HepG2 (cell line): Measurements from ENCODE around the gene GPATCH3. TPM values are rescaled to one million over a fixed set of nuclear protein-coding genes. Genes with fewer than 3 reads are reported as not detected.
A peak's percentile ranks its signal among the peaks of the same experiment; 100 is the strongest.

ENCODE experiments used
- ELF1 ChIP-seq: sonication (generic); formaldehyde crosslinking; IDR thresholded peaks from 2 replicates; pipeline ENCODE4 v1.4.0; 2020; ENCODE audit warnings: missing genetic modification reagents
- KAT2B ChIP-seq: fragments of 150-350 bp; IDR thresholded peaks from 2 replicates; pipeline ENCODE4 v1.6.1; 2014; ENCODE audit warnings: low read depth, low read length, borderline replicate concordance
- MTF1 ChIP-seq: sonication (generic); formaldehyde crosslinking; IDR thresholded peaks from 2 replicates; pipeline ENCODE4 v1.5.0; 2020; ENCODE audit warnings: missing genetic modification reagents
- POGZ ChIP-seq: sonication (generic); formaldehyde crosslinking; IDR thresholded peaks from 2 replicates; pipeline ENCODE4 v1.4.0; 2020; ENCODE audit warnings: mild to moderate bottlenecking, missing genetic modification reagents
- PRMT3 ChIP-seq: sonication (generic); formaldehyde crosslinking; IDR thresholded peaks from 2 replicates; pipeline ENCODE4 v1.8.1; 2022; ENCODE audit warnings: low read depth, mild to moderate bottlenecking, moderate library complexity, missing genetic modification reagents, borderline replicate concordance
- TOE1 ChIP-seq: sonication (generic); formaldehyde crosslinking; IDR thresholded peaks from 2 replicates; pipeline ENCODE4 v1.4.0; 2020; ENCODE audit warnings: mild to moderate bottlenecking, missing genetic modification reagents
- U2AF2 ChIP-seq: fragments of 200-400 bp; formaldehyde crosslinking; IDR thresholded peaks from 2 replicates; pipeline ENCODE4 v1.6.1; 2017; ENCODE audit warnings: low read depth, mild to moderate bottlenecking, low read length
- ZFP1 ChIP-seq: IDR thresholded peaks from 2 replicates; pipeline ENCODE4 v1.6.1; 2016
- ZFX ChIP-seq: sonication (generic); formaldehyde crosslinking; IDR thresholded peaks from 2 replicates; pipeline ENCODE4 v1.4.0; 2020; ENCODE audit warnings: mild to moderate bottlenecking, low read depth, missing genetic modification reagents, moderate library complexity
- ZNF777 ChIP-seq: sonication (generic); formaldehyde crosslinking; IDR thresholded peaks from 2 replicates; pipeline ENCODE4 v1.4.0; 2020; ENCODE audit warnings: missing genetic modification reagents
- polyA plus RNA-seq, 8 experiments: library from polyadenylated mRNA; depleted of rRNA in 3 of 8; stranded (reverse) in 7 of 8; unstranded in 1 of 8; fragments of >200 nt; fragmentation: Illumina TruSeq in 4 of 8; extraction: Trizol in 4 of 8; gene quantifications; 2 replicates each; pipeline versions ENCODE4 v1.2.1 to v1.2.3, GENCODE V29; 2011 to 2016; ENCODE audit warnings: low read depth in 4 of 8, missing spikeins in 1 of 8, mixed read lengths in 1 of 8; ENCODE audit not compliant: insufficient read depth in 1 of 8
- total RNA-seq, 5 experiments: library from RNA; depleted of rRNA; stranded (reverse); fragments of >200 nt; fragmentation: Illumina TruSeq; extraction: Trizol; gene quantifications; 2 replicates each; pipeline ENCODE4 v1.2.3, GENCODE V29; 2016; ENCODE audit warnings: low read depth in 1 of 5
- TF ChIP-seq, protein P1 (sequence below): sonication (generic); formaldehyde crosslinking; IDR thresholded peaks from 2 replicates; pipeline ENCODE4 v1.4.0; 2020; ENCODE audit warnings: missing genetic modification reagents, borderline replicate concordance
- TF ChIP-seq, protein P2 (sequence below): sonication (generic); formaldehyde crosslinking; IDR thresholded peaks from 2 replicates; pipeline ENCODE4 v1.4.0; 2020; ENCODE audit warnings: missing genetic modification reagents
- TF ChIP-seq, protein P3 (sequence below): sonication (generic); formaldehyde crosslinking; IDR thresholded peaks from 2 replicates; pipeline ENCODE4 v1.5.0; 2020; ENCODE audit warnings: mild to moderate bottlenecking, missing genetic modification reagents
- TF ChIP-seq, protein P4 (sequence below): IDR thresholded peaks from 2 replicates; pipeline ENCODE4 v1.6.1; 2018; ENCODE audit warnings: missing genetic modification reagents
- TF ChIP-seq, protein P5 (sequence below): sonication (generic); formaldehyde crosslinking; IDR thresholded peaks from 2 replicates; pipeline ENCODE4 v1.5.0; 2020; ENCODE audit warnings: mild to moderate bottlenecking, missing genetic modification reagents

The GPATCH3 gene
- total and polyA plus RNA-seq, 2 of the 13 experiments (the other 11 are each of a cell fraction or from before 2014, with no cell fraction given): 8.3 to 11.0 TPM

DNA sequence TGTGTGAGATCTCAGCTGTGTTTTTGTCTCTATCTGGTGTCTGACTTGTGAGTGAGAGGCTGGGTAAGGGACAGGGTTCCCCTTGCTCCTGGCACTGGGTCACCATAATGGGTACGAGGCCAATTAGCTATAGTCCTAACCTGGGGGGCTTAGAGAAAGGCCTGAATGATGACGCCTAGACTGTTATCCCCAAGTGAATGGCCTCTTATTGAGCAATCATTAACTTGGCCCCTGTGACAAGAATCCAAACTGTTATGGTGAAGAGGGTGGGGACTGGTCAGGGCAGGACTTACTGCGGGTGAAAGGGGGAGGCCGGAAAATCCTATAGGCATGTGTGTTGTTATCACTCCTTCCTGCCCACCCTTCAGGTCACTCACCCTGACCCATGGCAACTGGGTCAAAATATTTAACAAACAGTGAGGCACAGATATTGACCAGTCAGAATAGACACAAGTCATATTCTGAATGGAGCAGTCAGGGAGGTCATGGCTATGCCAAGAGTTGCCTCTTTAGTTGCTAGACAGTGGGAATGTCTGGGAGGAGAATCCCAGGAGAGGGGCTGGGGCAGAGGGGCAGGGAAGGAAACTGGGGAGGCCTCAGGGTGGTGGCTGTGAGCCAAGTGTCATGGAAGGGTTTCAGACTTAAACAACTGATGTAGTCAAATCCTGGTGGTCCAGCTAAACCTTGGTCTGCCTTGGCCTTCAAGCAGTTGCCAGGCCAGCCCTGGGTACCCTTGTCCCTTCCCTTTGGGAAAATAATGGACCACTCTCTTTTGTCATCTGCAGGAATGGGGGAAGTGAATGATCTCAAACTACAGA, 10.3 kb upstream of the GPATCH3 start (continued):
- TF ChIP-seq, protein P1, sequence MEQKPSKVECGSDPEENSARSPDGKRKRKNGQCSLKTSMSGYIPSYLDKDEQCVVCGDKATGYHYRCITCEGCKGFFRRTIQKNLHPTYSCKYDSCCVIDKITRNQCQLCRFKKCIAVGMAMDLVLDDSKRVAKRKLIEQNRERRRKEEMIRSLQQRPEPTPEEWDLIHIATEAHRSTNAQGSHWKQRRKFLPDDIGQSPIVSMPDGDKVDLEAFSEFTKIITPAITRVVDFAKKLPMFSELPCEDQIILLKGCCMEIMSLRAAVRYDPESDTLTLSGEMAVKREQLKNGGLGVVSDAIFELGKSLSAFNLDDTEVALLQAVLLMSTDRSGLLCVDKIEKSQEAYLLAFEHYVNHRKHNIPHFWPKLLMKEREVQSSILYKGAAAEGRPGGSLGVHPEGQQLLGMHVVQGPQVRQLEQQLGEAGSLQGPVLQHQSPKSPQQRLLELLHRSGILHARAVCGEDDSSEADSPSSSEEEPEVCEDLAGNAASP (CRISPR knock-in tag): peak; percentile 86; the same call in 1 of the 2 replicates
- TF ChIP-seq, protein P2, sequence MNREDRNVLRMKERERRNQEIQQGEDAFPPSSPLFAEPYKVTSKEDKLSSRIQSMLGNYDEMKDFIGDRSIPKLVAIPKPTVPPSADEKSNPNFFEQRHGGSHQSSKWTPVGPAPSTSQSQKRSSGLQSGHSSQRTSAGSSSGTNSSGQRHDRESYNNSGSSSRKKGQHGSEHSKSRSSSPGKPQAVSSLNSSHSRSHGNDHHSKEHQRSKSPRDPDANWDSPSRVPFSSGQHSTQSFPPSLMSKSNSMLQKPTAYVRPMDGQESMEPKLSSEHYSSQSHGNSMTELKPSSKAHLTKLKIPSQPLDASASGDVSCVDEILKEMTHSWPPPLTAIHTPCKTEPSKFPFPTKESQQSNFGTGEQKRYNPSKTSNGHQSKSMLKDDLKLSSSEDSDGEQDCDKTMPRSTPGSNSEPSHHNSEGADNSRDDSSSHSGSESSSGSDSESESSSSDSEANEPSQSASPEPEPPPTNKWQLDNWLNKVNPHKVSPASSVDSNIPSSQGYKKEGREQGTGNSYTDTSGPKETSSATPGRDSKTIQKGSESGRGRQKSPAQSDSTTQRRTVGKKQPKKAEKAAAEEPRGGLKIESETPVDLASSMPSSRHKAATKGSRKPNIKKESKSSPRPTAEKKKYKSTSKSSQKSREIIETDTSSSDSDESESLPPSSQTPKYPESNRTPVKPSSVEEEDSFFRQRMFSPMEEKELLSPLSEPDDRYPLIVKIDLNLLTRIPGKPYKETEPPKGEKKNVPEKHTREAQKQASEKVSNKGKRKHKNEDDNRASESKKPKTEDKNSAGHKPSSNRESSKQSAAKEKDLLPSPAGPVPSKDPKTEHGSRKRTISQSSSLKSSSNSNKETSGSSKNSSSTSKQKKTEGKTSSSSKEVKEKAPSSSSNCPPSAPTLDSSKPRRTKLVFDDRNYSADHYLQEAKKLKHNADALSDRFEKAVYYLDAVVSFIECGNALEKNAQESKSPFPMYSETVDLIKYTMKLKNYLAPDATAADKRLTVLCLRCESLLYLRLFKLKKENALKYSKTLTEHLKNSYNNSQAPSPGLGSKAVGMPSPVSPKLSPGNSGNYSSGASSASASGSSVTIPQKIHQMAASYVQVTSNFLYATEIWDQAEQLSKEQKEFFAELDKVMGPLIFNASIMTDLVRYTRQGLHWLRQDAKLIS (CRISPR knock-in tag): peak; percentile 56; the same call in 1 of the 2 replicates
- TF ChIP-seq, protein P3, sequence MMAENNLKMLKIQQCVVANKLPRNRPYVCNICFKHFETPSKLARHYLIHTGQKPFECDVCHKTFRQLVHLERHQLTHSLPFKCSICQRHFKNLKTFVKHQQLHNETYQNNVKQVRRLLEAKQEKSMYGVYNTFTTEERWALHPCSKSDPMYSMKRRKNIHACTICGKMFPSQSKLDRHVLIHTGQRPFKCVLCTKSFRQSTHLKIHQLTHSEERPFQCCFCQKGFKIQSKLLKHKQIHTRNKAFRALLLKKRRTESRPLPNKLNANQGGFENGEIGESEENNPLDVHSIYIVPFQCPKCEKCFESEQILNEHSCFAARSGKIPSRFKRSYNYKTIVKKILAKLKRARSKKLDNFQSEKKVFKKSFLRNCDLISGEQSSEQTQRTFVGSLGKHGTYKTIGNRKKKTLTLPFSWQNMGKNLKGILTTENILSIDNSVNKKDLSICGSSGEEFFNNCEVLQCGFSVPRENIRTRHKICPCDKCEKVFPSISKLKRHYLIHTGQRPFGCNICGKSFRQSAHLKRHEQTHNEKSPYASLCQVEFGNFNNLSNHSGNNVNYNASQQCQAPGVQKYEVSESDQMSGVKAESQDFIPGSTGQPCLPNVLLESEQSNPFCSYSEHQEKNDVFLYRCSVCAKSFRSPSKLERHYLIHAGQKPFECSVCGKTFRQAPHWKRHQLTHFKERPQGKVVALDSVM (CRISPR knock-in tag): no peak
- TF ChIP-seq KAT2B (no peak), POGZ (CRISPR knock-in tag) (peak; percentile 66), PRMT3 (CRISPR knock-in tag) (peak; percentile 63; the same call in 1 of the 2 replicates), MTF1 (CRISPR knock-in tag) (no peak), ZNF777 (CRISPR knock-in tag) (no peak), TOE1 (CRISPR knock-in tag) (no peak), ELF1 (no peak; the same call in 1 of the 2 replicates), ZFX (CRISPR knock-in tag) (peak; percentile 57), U2AF2 (no peak), ZFP1 (CRISPR knock-in tag) (peak; percentile 77; the same call in 1 of the 2 replicates)
- TF ChIP-seq, protein P4, sequence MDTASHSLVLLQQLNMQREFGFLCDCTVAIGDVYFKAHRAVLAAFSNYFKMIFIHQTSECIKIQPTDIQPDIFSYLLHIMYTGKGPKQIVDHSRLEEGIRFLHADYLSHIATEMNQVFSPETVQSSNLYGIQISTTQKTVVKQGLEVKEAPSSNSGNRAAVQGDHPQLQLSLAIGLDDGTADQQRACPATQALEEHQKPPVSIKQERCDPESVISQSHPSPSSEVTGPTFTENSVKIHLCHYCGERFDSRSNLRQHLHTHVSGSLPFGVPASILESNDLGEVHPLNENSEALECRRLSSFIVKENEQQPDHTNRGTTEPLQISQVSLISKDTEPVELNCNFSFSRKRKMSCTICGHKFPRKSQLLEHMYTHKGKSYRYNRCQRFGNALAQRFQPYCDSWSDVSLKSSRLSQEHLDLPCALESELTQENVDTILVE: peak; percentile 69; the same call in 1 of the 2 replicates
- TF ChIP-seq, protein P5, sequence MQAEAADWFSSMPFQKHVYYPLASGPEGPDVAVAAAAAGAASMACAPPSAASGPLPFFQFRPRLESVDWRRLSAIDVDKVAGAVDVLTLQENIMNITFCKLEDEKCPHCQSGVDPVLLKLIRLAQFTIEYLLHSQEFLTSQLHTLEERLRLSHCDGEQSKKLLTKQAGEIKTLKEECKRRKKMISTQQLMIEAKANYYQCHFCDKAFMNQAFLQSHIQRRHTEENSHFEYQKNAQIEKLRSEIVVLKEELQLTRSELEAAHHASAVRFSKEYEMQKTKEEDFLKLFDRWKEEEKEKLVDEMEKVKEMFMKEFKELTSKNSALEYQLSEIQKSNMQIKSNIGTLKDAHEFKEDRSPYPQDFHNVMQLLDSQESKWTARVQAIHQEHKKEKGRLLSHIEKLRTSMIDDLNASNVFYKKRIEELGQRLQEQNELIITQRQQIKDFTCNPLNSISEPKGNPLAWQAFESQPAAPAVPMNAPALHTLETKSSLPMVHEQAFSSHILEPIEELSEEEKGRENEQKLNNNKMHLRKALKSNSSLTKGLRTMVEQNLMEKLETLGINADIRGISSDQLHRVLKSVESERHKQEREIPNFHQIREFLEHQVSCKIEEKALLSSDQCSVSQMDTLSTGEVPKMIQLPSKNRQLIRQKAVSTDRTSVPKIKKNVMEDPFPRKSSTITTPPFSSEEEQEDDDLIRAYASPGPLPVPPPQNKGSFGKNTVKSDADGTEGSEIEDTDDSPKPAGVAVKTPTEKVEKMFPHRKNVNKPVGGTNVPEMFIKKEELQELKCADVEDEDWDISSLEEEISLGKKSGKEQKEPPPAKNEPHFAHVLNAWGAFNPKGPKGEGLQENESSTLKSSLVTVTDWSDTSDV: no peak
